HL-60/S4 (cell line): Measurements from ENCODE around the gene SERPINE3.

Experiments used
- in situ Hi-C: fragments of 300-500 bp; cut with MboI; formaldehyde crosslinking; loops from 2 replicates; pipeline ENCODE4 v1.14.3; 2022; ENCODE audit warnings: low sequenced_read_pairs

SERPINE3 gene

DNA sequence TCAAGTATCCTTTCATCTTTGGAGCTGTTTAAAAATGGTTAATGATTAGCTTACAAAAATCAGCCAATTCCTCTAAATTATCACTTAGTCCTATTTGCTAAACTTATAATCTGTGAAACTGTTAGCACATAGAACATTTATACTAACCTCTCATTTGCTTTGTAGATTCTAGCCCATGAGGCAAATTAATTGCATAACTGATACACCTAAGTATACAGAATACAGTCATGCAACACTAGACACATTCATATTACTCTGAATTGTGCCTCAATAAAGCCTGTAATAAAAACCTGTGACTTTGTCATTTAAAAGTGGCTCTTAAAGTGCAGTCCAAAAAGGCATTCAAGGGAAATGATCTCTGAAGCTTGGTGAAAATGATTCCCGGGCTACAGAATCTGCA lies 21.0 kb downstream of the SERPINE3 start:
- in situ Hi-C loops: no loop called here

DNA sequence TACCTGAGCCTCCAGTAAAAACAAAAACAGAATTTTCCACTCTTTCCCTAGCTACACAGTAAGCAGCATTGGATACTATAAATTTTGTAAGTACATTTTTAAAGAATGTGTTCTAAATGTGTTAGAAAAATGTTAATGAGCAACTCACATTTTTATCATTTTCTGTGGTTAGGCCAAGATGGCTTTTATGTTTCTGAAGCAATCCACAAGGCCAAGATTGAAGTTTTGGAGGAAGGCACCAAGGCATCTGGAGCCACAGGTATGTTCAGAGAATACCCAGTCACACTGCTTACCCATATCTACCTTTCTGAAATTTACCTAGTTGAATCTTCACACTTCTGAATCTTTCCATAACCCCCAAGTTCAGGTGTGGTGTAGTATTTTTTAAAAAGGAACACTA lies 21.6 kb downstream of the SERPINE3 start:
- in situ Hi-C loops: no loop called here

DNA sequence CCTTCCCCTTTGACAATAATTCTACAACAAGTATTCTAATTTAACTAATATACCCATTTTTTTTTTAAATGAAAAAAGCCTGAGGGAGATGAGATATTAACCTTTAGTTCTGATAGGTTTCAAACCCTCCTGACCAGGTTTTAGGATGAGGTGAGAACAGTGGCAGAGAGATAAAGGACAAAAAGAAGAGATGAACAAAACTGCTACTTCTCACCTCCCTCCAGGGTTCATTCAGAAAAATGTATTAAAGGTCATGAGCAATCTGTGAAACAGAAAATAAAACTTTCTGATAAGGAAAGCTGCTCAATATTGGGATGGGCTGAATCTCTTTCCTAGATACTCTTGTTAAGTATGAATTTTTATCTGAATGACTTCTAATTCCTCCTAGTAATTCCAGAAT lies 24.1 kb downstream of the SERPINE3 start:
- in situ Hi-C loops: no loop called here

DNA sequence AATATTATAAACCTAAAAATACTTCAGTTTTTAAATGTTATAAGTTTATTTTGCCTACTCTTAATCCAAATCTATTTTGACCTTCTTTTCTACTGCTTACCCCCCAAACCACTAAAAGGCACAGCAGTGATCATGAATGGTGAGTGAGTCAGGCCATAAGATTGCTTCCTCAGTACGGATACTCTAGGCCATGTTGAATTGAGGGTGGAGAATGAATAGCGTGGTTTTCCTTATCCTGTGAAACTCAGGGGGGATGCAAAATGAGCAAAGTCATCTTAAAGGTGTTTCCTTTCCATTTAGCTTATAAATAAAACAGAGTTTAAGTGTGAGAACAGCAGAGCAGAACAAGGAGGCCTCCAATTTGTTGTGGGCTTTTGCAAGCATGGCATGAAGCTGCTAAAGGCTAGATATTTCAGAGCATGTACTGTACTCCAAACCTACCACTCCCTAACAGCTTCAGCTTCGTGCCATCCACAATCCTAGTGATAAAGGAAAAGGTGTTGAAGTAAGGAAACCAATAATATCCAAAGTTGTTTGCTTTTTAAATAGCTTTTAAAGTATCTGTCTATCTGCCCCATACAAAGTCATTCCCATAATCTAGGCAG lies 25.0 kb downstream of the SERPINE3 start:
- in situ Hi-C loops: no loop called here

DNA sequence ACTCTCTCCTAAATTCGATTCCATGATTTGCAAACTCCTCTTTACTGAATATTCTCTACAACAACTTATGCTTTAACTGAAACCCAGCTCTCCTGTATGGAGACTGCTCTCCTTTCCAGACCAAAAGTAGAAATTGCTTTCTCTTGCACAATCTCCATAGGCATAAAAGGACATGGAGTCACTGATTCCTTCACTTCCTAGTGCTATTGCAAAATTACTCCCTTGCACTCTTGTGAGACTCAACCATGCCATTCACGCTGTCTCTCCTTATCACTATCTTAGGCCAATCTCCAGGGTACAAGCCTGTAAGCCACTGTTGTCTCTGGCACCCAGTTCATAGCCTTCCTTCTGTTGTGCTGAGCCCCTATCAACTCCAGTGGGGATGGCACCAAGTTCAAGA lies 30.6 kb downstream of the SERPINE3 start:
- in situ Hi-C loops: no loop called here

DNA sequence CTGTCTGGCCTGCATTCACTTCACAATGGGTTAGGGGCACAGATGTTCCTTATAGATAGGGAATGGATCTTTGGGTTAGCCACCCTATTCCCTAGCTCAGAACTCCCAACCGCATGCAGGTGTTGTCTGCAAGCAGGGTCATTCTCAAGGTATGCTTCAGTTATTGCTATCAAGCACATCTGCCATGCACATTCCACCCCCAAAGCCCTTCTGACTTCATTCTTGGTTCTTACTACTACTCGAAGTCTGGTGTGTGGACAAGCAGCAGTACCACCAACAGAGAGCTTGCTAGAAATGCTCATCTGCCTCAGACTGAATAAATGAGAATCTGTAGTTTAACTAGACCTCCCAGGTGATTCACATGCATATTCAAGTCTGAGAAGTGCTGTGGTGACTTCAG lies 31.3 kb downstream of the SERPINE3 start:
- in situ Hi-C loops: no loop called here

DNA sequence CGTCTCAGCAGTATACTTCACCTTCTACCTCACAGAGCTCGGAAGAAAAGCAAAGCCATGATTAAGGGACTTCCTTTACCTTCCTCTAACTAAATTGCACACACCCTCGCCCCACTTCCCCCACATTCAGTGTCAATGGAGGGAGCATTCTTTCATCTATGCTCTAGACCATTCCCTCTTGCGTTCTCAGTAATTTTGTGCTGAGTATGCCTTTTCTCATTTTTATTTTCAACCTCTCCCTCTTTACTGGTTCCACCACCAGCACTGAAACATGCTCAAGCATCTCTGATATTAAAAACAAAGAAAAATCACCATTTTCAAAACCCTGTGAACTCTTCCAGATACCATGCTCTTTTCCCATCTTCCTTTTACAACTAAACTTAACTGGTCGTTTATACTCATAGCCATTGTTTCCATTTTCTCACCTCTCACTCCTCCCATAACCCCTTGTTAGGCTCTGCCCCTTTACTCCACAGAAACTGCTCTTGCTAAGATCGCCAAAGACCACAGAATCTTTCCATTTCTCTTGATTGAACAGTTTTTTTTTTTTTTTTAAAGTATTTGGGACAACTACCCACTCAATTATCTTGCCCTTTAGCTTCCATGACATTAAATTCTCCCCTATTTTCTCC lies 32.4 kb downstream of the SERPINE3 start:
- in situ Hi-C loops: no loop called here

DNA sequence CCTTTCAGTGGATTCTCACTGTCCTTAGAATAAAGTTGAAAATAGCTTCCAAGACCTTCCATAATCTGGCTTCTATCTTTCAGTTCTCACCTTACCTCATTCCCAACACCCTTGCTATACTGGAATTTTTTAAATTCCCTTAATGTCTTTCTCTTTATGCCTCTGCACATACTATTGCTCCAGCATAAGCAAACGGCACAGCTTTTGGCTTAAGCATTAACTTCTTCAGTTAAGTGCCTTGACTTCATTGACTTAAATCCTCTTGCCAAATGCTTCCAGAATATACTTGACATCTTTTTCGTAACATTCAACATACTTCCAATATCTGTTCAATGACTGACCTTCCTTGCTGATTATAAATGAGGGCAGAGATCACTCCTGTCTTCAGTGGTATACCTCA lies 34.0 kb downstream of the SERPINE3 start:
- in situ Hi-C loops: no loop called here

DNA sequence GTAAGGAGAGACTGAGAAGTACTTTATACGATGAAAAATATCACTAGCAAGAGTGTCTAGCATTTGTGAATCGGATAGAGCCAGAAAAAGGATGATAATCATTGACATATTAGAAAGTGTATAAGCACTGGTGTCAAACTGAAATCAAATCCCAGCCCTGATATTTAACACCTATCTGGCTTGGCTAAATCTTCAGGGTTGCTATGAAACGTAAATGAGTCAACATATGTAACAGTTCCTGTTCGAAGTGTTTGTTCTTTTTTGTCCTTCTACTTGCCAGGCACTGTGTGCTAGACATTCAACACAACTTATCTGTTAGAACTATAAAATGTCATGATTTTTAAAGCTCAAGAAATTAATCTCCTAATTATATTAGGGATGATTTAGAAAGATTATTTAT lies 40.8 kb downstream of the SERPINE3 start:
- in situ Hi-C loops: no loop called here

DNA sequence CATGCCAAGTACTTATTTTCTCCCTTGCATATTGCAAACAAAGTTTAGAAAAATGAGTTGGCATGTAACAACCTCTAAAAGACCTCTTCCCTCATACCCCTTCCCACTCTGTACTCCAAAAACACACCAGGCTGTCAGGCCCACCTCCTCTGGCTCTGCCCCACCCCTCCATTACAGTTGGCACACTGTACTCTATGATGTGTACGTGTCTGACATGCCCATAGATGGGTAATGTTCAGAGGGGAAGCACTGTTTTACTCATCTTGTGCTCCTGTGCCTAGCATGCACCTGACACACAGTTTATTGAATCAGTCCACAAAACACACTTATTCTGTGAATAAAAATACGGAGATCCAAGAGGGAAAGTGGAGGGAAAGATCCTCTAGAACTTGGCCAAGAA lies 45.6 kb downstream of the SERPINE3 start:
- in situ Hi-C loops: no loop called here

DNA sequence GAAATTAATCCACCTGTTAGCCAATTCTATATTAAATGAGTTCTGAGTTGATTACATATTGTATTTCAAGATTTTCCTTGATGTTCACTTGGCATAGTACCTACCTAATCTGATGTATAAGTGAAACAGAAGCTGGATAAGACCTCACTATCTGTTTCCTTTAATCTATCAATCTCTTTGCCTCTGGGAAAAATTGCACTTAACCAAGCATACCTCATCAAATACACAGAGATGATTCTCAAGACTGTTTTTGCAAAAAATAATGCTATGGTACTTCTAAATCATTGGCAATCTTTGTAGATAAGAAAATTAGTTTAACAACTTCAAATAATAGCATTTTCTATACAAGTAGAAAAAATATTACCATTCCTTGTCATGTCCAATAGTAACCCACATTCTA lies 55.2 kb downstream of the SERPINE3 start:
- in situ Hi-C loops: no loop called here

DNA sequence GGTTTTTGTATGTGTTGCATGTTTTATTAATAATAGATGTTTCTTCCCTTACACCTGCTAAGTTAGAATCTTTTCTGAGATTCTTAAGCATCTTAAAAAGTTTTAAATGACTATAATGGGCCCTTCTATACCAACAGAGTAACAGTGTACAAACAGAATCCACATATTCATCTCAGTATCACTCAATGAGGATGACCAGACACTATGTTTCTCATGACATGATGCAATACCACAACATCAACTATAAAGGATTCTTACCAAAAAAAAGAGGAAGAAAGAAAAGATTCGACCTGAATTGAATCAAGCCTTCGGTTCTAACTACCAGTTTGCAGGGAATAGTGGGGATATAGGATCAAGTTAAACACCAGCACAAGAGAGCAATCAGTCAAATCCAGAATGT lies 56.9 kb downstream of the SERPINE3 start:
- in situ Hi-C loops: no loop called here

DNA sequence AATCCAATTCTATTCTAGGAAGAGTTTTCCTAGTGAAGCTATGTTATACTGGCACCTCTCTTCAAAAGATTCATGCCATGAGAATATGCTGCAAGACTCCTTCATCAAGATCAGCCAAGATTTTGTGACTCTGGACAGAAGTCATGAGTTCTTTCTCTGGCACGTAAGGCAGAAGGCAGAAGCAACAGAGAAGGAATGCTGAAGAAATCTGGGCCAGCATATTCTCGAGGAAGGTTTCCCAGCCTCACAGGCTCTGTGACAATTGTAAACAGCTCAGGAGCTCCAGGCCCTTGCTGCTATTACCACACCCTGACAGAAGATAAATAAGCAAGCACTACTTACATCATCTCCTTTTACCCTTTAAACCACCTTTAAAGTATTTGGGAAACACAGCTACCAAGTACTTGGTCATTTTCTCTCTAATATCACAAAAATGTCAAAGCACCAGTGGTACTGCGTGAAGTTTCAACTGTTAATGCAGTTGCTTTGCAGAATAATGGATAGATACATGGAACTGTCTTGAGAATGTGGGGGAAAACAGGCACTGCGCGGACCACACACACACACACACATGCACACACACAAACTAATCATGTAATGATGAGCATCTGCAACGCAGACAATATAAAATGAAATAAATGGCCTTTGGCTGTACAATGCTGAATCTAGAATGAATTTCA lies 57.9 kb downstream of the SERPINE3 start:
- in situ Hi-C loops: no loop called here

DNA sequence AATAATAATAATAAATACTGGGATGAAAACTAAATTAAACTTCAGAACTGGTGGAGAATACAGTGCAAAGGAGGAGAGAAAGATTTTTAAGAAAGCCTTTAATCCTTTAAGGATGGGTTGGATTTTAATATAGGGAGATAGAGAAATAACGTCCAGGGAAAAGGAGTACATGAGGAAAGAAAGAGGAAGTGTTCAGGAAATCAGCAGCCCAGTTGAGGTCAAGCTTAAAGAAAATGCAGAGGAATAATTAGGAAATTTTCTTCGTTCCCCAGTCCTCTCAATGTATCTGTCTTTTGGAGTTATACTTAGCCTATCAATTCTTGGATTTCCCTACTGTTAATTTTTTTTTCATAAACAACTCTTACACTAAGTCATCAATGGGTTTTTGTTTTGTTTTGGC lies 65.7 kb downstream of the SERPINE3 start:
- in situ Hi-C loops: no loop called here

DNA sequence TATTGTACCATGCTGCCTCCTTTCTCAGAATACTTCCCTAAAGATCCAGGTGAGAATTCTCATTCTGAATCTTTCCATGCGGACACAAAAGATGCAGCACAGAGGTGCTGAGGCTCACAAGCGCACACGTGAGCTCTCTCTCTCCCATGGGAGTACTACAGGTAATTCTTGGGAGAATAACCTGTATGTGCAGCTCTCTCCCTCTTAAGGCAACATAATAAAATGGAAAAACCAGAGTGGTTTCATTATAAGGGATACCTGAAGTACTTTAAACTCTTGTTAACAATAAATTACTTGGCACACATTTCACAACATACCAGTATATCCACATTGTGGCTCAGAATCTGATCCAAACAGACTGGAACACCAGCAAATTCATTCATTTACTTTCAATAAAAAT lies 72.9 kb downstream of the SERPINE3 start:
- in situ Hi-C loops: no loop called here
